Muscle layer of duodenum (tissue), 2 donors: Measurements from ENCODE around the gene ALDH7A1.
"Not testable (repeated sequence)": the region's sequence is repeated elsewhere in the genome, so short reads cannot be mapped to it uniquely, and the experiment has no call there.

ENCODE experiments used
- H3K27ac ChIP-seq: one replicate; pipeline ENCODE4 v1.7.0; 2013; ENCODE audit warnings: mild to moderate bottlenecking, low read length
- H3K27me3 ChIP-seq: one replicate; pipeline ENCODE4 v1.7.0; 2013; ENCODE audit warnings: low read depth, mild to moderate bottlenecking, control low read depth, low read length
- H3K36me3 ChIP-seq, 2 donors: one replicate each; pipeline ENCODE4 v1.7.0; 2013; ENCODE audit warnings: low read length in 2 of 2, control low read depth in 1 of 2, mild to moderate bottlenecking in 1 of 2; ENCODE audit not compliant: insufficient read depth in 2 of 2, control insufficient read depth in 1 of 2
- H3K4me1 ChIP-seq, 2 donors: one replicate each; pipeline ENCODE4 v1.7.0; 2013; ENCODE audit warnings: low read length in 2 of 2, mild to moderate bottlenecking in 2 of 2, control low read depth in 1 of 2, moderate library complexity in 1 of 2; ENCODE audit not compliant: insufficient read depth in 2 of 2, control insufficient read depth in 1 of 2
- H3K4me3 ChIP-seq, 2 donors: one replicate each; pipeline ENCODE4 v1.7.0; 2013; ENCODE audit warnings: low read length in 2 of 2, low read depth in 1 of 2, mild to moderate bottlenecking in 1 of 2
- H3K9me3 ChIP-seq, 2 donors: one replicate each; pipeline ENCODE4 v1.7.0; 2013; ENCODE audit warnings: low read length in 2 of 2, control low read depth in 1 of 2, mild to moderate bottlenecking in 1 of 2; ENCODE audit not compliant: control insufficient read depth in 1 of 2
- donor health status: healthy.

The ALDH7A1 gene

GRCh38 chr5:126613941-126614592, 19.0 kb upstream of the ALDH7A1 start:
- Histone ChIP-seq H3K9me3 (no peaks in the 10 kb centered on the region), H3K27ac (no peak overlapping the region), H3K27me3 (no peaks in the 10 kb centered on the region), H3K4me3 (no peak overlapping the region), H3K4me1 (no peaks in the 10 kb centered on the region), H3K36me3 (peaks cover 5 to 52% of the 10 kb centered on the region in 2 donors)

GRCh38 chr5:126610616-126611015, 15.6 kb upstream of the ALDH7A1 start:
- peaks cover 0 to 17% of the 10 kb centered on the region in 2 donors for H3K4me1 ChIP-seq
- H3K27me3 ChIP-seq: no peaks in the 10 kb centered on the region
- no peak overlapping the region for H3K4me3 ChIP-seq
- H3K9me3 ChIP-seq: no peaks in the 10 kb centered on the region
- H3K27ac ChIP-seq: no peak overlapping the region
- peaks cover 0 to 39% of the 10 kb centered on the region in 2 donors for H3K36me3 ChIP-seq

GRCh38 chr5:126610160-126610559, 15.1 kb upstream of the ALDH7A1 start:
- peaks cover 0 to 22% of the 10 kb centered on the region in 2 donors for H3K4me1 ChIP-seq
- H3K36me3 ChIP-seq: peaks cover 0 to 39% of the 10 kb centered on the region in 2 donors
- H3K4me3 ChIP-seq: no peak overlapping the region
- H3K27me3 ChIP-seq: no peaks in the 10 kb centered on the region
- no peak overlapping the region for H3K27ac ChIP-seq
- no peaks in the 10 kb centered on the region for H3K9me3 ChIP-seq

GRCh38 chr5:126605525-126605924, 10.5 kb upstream of the ALDH7A1 start:
- Histone ChIP-seq H3K9me3 (no peaks in the 10 kb centered on the region), H3K27me3 (no peaks in the 10 kb centered on the region), H3K27ac (no peak overlapping the region), H3K4me3 (no peak overlapping the region), H3K36me3 (peaks cover 7 to 21% of the 10 kb centered on the region in 2 donors), H3K4me1 (peaks cover 0 to 39% of the 10 kb centered on the region in 2 donors)

- Histone ChIP-seq H3K27ac (no peak overlapping the region), H3K4me3 (no peak overlapping the region), H3K36me3 (peaks cover 7 to 11% of the 10 kb centered on the region in 2 donors), H3K27me3 (no peaks in the 10 kb centered on the region), H3K9me3 (no peaks in the 10 kb centered on the region), H3K4me1 (peaks cover 0 to 39% of the 10 kb centered on the region in 2 donors)
Observed at GRCh38 chr5:126603402-126603991, 8.5 kb upstream of the ALDH7A1 start.

- no peaks in the 10 kb centered on the region for H3K9me3 ChIP-seq
Observed at GRCh38 chr5:126600631-126601511, 5.9 kb upstream of the ALDH7A1 start, which contains the start of gene PHAX. Gene PHAX (plus strand): TSS chr5:126600947. CDS start chr5:126600963, 16 bp downstream.

GRCh38 chr5:126599971-126600630, 5.1 kb upstream of the ALDH7A1 start:
- Histone ChIP-seq H3K4me3 (peak overlapping the region; percentile 90 to 98), H3K27ac (peak overlapping the region; percentile 60), H3K36me3 (peaks cover 7 to 11% of the 10 kb centered on the region in 2 donors), H3K4me1 (peaks cover 0 to 21% of the 10 kb centered on the region in 2 donors)
- H3K27me3 ChIP-seq, H3K9me3 ChIP-seq: not testable (repeated sequence)

More at GRCh38 chr5:126600631-126601511, 5.9 kb upstream of the ALDH7A1 start, which contains the start of gene PHAX:
- H3K27ac ChIP-seq: peak within 1 kb of the TSS; percentile 67
- H3K4me3 ChIP-seq: peak within 1 kb of the TSS; percentile 90 to 98
- H3K36me3 ChIP-seq: peaks cover 7 to 11% of the 10 kb centered on the region in 2 donors
- H3K4me1 ChIP-seq: peaks cover 0 to 24% of the 10 kb centered on the region in 2 donors
- no peaks in the 10 kb centered on the region for H3K27me3 ChIP-seq

- Histone ChIP-seq H3K27me3 (no peaks in the 10 kb centered on the region), H3K4me3 (no peak overlapping the region), H3K36me3 (peaks cover 7 to 11% of the 10 kb centered on the region in 2 donors), H3K4me1 (peaks cover 0 to 21% of the 10 kb centered on the region in 2 donors), H3K9me3 (no peaks in the 10 kb centered on the region), H3K27ac (no peak overlapping the region)
Observed at GRCh38 chr5:126599499-126599898, 4.5 kb upstream of the ALDH7A1 start.

- Histone ChIP-seq H3K27ac (no peak overlapping the region), H3K4me1 (peaks cover 5 to 35% of the 10 kb centered on the region in 2 donors), H3K36me3 (no peaks in the 10 kb centered on the region), H3K9me3 (no peaks in the 10 kb centered on the region), H3K27me3 (no peaks in the 10 kb centered on the region), H3K4me3 (no peak overlapping the region)
Observed at GRCh38 chr5:126597156-126597555, 2.1 kb upstream of the ALDH7A1 start.

GRCh38 chr5:126595486-126596083, 566 bp upstream of the ALDH7A1 start:
- Histone ChIP-seq H3K9me3 (no peaks in the 10 kb centered on the region), H3K4me1 (peaks cover 5 to 27% of the 10 kb centered on the region in 2 donors), H3K27ac (no peak overlapping the region), H3K27me3 (no peaks in the 10 kb centered on the region), H3K36me3 (peaks cover 0 to 8% of the 10 kb centered on the region in 2 donors), H3K4me3 (peak overlapping the region; percentile 67 to 79)
